Mesenchymal stem cell (in vitro differentiated cells and primary cell): ENCODE measurements around the gene ST6GALNAC3.

Source experiments
- DNase-seq: peaks from one replicate; pipeline ENCODE4 v3.0.0-alpha.2; 2013
- H2AFZ ChIP-seq: one replicate; pipeline ENCODE4 v1.6.1; 2013; ENCODE audit warnings: low read depth, mild to moderate bottlenecking, control low read depth, inconsistent platforms, low read length, moderate library complexity
- H2AK5ac ChIP-seq: 2 replicates; pipeline ENCODE4 v1.6.1; 2013; ENCODE audit warnings: low read length, moderate library complexity, mild to moderate bottlenecking, inconsistent platforms; ENCODE audit not compliant: severe bottlenecking
- H2BK120ac ChIP-seq: one replicate; pipeline ENCODE4 v1.6.1; 2013; ENCODE audit warnings: low read depth, mild to moderate bottlenecking, inconsistent platforms, low read length, moderate library complexity
- H2BK12ac ChIP-seq, 2 experiments: one replicate each; pipeline ENCODE4 v1.6.1; 2013; ENCODE audit warnings: inconsistent platforms in 2 of 2, low read length in 2 of 2, mild to moderate bottlenecking in 2 of 2, moderate library complexity in 2 of 2, control low read depth in 1 of 2
- H2BK15ac ChIP-seq: one replicate; pipeline ENCODE4 v1.6.1; 2013; ENCODE audit warnings: mild to moderate bottlenecking, low read depth, inconsistent platforms; ENCODE audit not compliant: poor library complexity, severe bottlenecking
- H2BK5ac ChIP-seq: 2 replicates; pipeline ENCODE4 v1.6.1; 2013; ENCODE audit warnings: low read depth, mild to moderate bottlenecking, low read length, control low read depth, inconsistent platforms; ENCODE audit not compliant: poor library complexity, severe bottlenecking
- H3K14ac ChIP-seq, 2 experiments: one replicate each; pipeline ENCODE4 v1.6.1; 2013; ENCODE audit warnings: inconsistent platforms in 2 of 2, low read length in 2 of 2, control low read depth in 1 of 2, mild to moderate bottlenecking in 1 of 2, moderate library complexity in 1 of 2
- H3K18ac ChIP-seq, 2 experiments: one replicate each; pipeline ENCODE4 v1.6.1; 2013; ENCODE audit warnings: inconsistent platforms in 2 of 2, low read length in 2 of 2, control low read depth in 1 of 2, low read depth in 1 of 2, mild to moderate bottlenecking in 1 of 2
- H3K23ac ChIP-seq, 2 experiments: one replicate each; pipeline ENCODE4 v1.6.1; 2013; ENCODE audit warnings: inconsistent platforms in 2 of 2, low read length in 2 of 2, mild to moderate bottlenecking in 2 of 2, moderate library complexity in 2 of 2, control low read depth in 1 of 2
- H3K27ac ChIP-seq: 2 replicates; pipeline ENCODE4 v1.5.1; 2013; ENCODE audit warnings: mild to moderate bottlenecking, moderate library complexity, low read length, control low read depth, inconsistent platforms; ENCODE audit not compliant: poor library complexity, severe bottlenecking
- H3K27me3 ChIP-seq, 2 experiments: 2 replicates each; pipeline versions ENCODE4 v1.6.1 to v1.7.0; 2013; ENCODE audit warnings: low read length in 2 of 2, mild to moderate bottlenecking in 2 of 2, moderate library complexity in 2 of 2, control low read depth in 1 of 2, inconsistent platforms in 1 of 2; ENCODE audit not compliant: control insufficient read depth in 1 of 2, insufficient read depth in 1 of 2
- H3K36me3 ChIP-seq, 2 experiments: 2 replicates each; pipeline versions ENCODE4 v1.6.1 to v1.7.0; 2013; ENCODE audit warnings: low read length in 2 of 2, control low read depth in 1 of 2, inconsistent platforms in 1 of 2, low read depth in 1 of 2, mild to moderate bottlenecking in 1 of 2; ENCODE audit not compliant: insufficient read depth in 2 of 2, control insufficient read depth in 1 of 2
- H3K4ac ChIP-seq, 2 experiments: one replicate each; pipeline ENCODE4 v1.6.1; 2013; ENCODE audit warnings: inconsistent platforms in 2 of 2, low read length in 2 of 2, mild to moderate bottlenecking in 2 of 2, moderate library complexity in 2 of 2, control low read depth in 1 of 2, low read depth in 1 of 2
- H3K4me1 ChIP-seq: 2 replicates; pipeline ENCODE4 v1.6.1; 2013; ENCODE audit warnings: low read depth, low read length, control low read depth; ENCODE audit not compliant: control insufficient read depth, insufficient read depth
- H3K4me2 ChIP-seq: 2 replicates; pipeline ENCODE4 v1.6.1; 2013; ENCODE audit warnings: low read length, mild to moderate bottlenecking, inconsistent platforms; ENCODE audit not compliant: poor library complexity, severe bottlenecking
- H3K4me3 ChIP-seq, 2 experiments: 2 replicates each; pipeline versions ENCODE4 v1.5.1 to v1.7.0; 2013; ENCODE audit warnings: low read length in 2 of 2, mild to moderate bottlenecking in 2 of 2, control low read depth in 1 of 2, low read depth in 1 of 2; ENCODE audit not compliant: insufficient read depth in 1 of 2
- H3K79me1 ChIP-seq: replicated peaks from 2 replicates; pipeline ENCODE4 v1.6.1; 2013; ENCODE audit warnings: mild to moderate bottlenecking, control low read depth, low read length, inconsistent platforms; ENCODE audit not compliant: poor library complexity, severe bottlenecking
- H3K9ac ChIP-seq: 2 replicates; pipeline ENCODE4 v1.7.0; 2013; ENCODE audit warnings: mild to moderate bottlenecking, low read length, moderate library complexity
- H3K9me3 ChIP-seq: 2 replicates; pipeline ENCODE4 v1.7.0; 2013; ENCODE audit warnings: mild to moderate bottlenecking, low read length; ENCODE audit not compliant: control insufficient read depth
- H4K8ac ChIP-seq: one replicate; pipeline ENCODE4 v1.6.1; 2013; ENCODE audit warnings: inconsistent platforms, mild to moderate bottlenecking, low read length, moderate library complexity
- H4K91ac ChIP-seq: one replicate; pipeline ENCODE4 v1.6.1; 2013; ENCODE audit warnings: mild to moderate bottlenecking, low read length, inconsistent platforms
- WGBS: methylation state at CpG from one replicate; pipeline ENCODE4 v1.1.7; 2013; ENCODE audit warnings: mixed read lengths; 5-methylcytosine and 5-hydroxymethylcytosine counted together

Gene ST6GALNAC3

DNA sequence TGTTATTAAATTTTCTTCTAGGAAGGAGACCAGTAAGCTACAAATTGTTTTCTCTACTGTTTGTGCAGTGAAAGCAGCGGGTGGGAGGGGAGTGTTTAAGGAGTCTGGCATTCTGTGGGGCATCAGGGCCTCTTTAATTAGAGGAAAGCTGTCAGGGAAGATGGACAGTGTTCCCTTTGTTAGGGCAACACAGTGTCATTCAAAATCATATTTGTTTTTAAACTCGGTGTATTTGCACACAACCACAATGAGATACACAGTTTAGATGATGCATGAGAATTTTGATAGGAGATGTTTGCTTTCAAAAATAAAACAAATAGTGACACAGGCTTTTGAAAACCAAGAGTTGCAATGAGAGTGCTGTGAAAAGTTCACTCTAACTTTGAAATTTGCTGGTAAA, 15.1 kb upstream of the ST6GALNAC3 start:
- H2BK5ac ChIP-seq: no peak overlapping the region
- no peaks in the 10 kb centered on the region for H3K36me3 ChIP-seq
- H3K4me2 ChIP-seq: no peak overlapping the region
- H2BK12ac ChIP-seq: no peak overlapping the region
- H3K79me1 ChIP-seq: no peaks in the 10 kb centered on the region
- no peak overlapping the region for H3K18ac ChIP-seq
- H3K9ac ChIP-seq: no peak overlapping the region
- H3K4ac ChIP-seq: no peak overlapping the region
- no peak overlapping the region for H2BK15ac ChIP-seq
- no peak overlapping the region for H4K91ac ChIP-seq
- H3K14ac ChIP-seq: no peak overlapping the region
- H2AK5ac ChIP-seq: no peak overlapping the region
- H3K4me1 ChIP-seq: no peaks in the 10 kb centered on the region
- no peak overlapping the region for H2AFZ ChIP-seq
- WGBS: 36% methylated on average over 2 of the region's 2 CpGs
- H3K9me3 ChIP-seq: no peaks in the 10 kb centered on the region
- no peak overlapping the region for H3K4me3 ChIP-seq
- H3K27me3 ChIP-seq: peaks cover 0 to 2% of the 10 kb centered on the region in 2 experiments
- no peak overlapping the region for H3K27ac ChIP-seq
- H4K8ac ChIP-seq: no peak overlapping the region
- no peak overlapping the region for H3K23ac ChIP-seq
- no peak for DNase-seq
- H2BK120ac ChIP-seq: no peak overlapping the region

GRCh38 chr1:76065270-76065669, 9.3 kb upstream of the ST6GALNAC3 start:
- Histone ChIP-seq H3K36me3 (no peaks in the 10 kb centered on the region), H3K9ac (no peak overlapping the region), H4K8ac (no peak overlapping the region), H3K14ac (no peak overlapping the region), H2AK5ac (no peak overlapping the region), H3K9me3 (no peaks in the 10 kb centered on the region), H3K4ac (no peak overlapping the region), H2BK5ac (no peak overlapping the region), H2BK120ac (no peak overlapping the region), H3K23ac (no peak overlapping the region), H2BK15ac (no peak overlapping the region), H3K27ac (no peak overlapping the region), H4K91ac (no peak overlapping the region), H3K79me1 (no peaks in the 10 kb centered on the region), H3K4me1 (no peaks in the 10 kb centered on the region), H3K4me3 (no peak overlapping the region), H2AFZ (no peak overlapping the region), H3K4me2 (no peak overlapping the region), H2BK12ac (no peak overlapping the region), H3K27me3 (peaks cover 0 to 6% of the 10 kb centered on the region in 2 experiments), H3K18ac (no peak overlapping the region)
- no peak for DNase-seq
- whole genome bisulfite sequencing: 100% methylated on average over 3 of the region's 3 CpGs

DNA sequence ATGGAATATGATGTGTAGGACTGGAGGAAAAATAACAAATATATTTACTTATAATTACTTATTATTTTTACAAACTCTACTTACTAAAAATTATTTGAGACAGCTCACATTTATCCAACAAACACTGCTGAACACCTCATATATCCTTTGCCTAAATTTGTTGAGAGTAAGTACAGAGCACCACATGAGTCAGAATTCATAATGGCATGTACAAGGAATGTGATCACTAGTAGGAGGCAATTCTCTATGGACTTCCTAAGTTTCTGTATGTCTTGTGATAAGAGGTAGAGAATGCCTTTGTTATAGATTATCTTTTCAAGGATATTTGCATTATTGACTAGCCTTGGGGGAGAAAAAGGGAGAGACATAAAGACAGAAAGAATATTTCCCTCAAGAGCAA, 8.2 kb upstream of the ST6GALNAC3 start:
- Histone ChIP-seq H2BK120ac (no peak overlapping the region), H2BK15ac (no peak overlapping the region), H2AK5ac (no peak overlapping the region), H2BK12ac (no peak overlapping the region), H2BK5ac (no peak overlapping the region), H3K9ac (no peak overlapping the region), H3K9me3 (no peaks in the 10 kb centered on the region), H3K4me1 (no peaks in the 10 kb centered on the region), H4K8ac (no peak overlapping the region), H2AFZ (no peak overlapping the region), H4K91ac (no peak overlapping the region), H3K4me3 (no peak overlapping the region), H3K27ac (no peak overlapping the region), H3K14ac (no peak overlapping the region), H3K79me1 (no peaks in the 10 kb centered on the region), H3K4ac (no peak overlapping the region), H3K27me3 (peaks cover 0 to 6% of the 10 kb centered on the region in 2 experiments), H3K18ac (no peak overlapping the region), H3K36me3 (no peaks in the 10 kb centered on the region), H3K23ac (no peak overlapping the region), H3K4me2 (no peak overlapping the region)
- DNase-seq: peak; percentile 15

GRCh38 chr1:76068542-76068941, 6.0 kb upstream of the ST6GALNAC3 start:
- 14% methylated on average over 1 of the region's 1 CpG for WGBS

More at GRCh38 chr1:76068542-76068941, 6.0 kb upstream of the ST6GALNAC3 start:
- no peak overlapping the region for H3K18ac ChIP-seq
- no peak overlapping the region for H4K8ac ChIP-seq
- no peak overlapping the region for H3K4ac ChIP-seq
- peaks cover 0 to 9% of the 10 kb centered on the region in 2 experiments for H3K27me3 ChIP-seq
- no peak overlapping the region for H2BK5ac ChIP-seq
- no peak overlapping the region for H3K27ac ChIP-seq
- H4K91ac ChIP-seq: no peak overlapping the region
- no peak overlapping the region for H2BK120ac ChIP-seq
- H2BK15ac ChIP-seq: no peak overlapping the region
- H3K14ac ChIP-seq: no peak overlapping the region
- no peak overlapping the region for H3K9ac ChIP-seq
- no peak overlapping the region for H3K4me3 ChIP-seq
- no peaks in the 10 kb centered on the region for H3K4me1 ChIP-seq
- H3K79me1 ChIP-seq: no peaks in the 10 kb centered on the region
- H3K36me3 ChIP-seq: no peaks in the 10 kb centered on the region
- H2AFZ ChIP-seq: no peak overlapping the region
- H3K23ac ChIP-seq: no peak overlapping the region
- peak; percentile 43 for DNase-seq
- H2AK5ac ChIP-seq: no peak overlapping the region
- no peaks in the 10 kb centered on the region for H3K9me3 ChIP-seq
- no peak overlapping the region for H2BK12ac ChIP-seq
- H3K4me2 ChIP-seq: no peak overlapping the region
